HG02610 (cell line): ENCODE measurements around the gene NUDCD3.

ENCODE experiments used
- ATAC-seq: cut with Tn5 transposase; IDR thresholded peaks from one replicate; pipeline ENCODE4 v1.9.1; 2021; ENCODE audit warnings: mild to moderate bottlenecking, moderate library complexity; ENCODE audit not compliant: unreplicated experiment

The NUDCD3 gene

DNA sequence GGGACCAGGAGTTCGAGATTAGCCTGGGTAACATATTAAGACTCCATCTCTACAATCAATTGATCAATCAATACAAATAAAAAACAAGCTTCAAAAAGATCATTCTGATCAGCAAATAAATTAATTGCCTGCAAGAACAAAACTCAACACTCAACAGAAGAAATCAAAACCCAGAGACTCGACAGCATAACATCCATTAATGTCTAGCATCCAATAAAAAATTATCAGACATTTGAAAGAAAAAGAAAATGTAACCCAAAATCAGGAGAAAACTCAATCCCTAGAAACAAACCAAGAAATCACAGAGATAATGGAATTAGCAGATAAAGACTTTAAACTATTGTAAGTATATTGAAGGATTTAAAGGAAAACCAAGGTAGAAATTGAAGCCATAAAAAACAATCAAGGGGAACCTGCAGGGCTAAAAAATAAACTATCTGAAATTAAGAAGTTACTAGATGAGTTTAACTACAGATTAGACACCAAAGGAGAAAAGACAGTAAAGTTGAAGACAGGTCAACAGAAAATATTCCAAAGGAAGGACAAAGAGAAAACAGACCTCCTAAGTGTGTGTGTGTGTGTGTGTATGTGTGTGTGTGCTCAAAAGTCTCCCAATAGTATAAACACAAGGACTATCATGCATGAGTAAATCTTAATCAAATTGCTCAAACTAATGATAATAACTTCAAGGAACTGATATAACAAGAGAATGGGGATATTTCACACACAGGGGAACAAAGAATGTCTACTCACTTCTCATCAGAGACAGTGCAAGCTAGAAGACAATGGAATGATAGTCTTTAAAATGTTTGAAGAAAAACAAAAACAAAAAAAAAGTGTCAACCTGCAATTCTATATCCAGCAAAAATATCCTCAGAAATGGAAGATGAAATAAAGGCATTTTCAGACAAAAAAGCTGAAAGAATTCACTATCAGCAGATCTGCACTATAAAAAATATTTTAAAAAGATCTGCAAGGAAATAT is 7.7 kb downstream of the NUDCD3 start:
- no peak for ATAC-seq

DNA sequence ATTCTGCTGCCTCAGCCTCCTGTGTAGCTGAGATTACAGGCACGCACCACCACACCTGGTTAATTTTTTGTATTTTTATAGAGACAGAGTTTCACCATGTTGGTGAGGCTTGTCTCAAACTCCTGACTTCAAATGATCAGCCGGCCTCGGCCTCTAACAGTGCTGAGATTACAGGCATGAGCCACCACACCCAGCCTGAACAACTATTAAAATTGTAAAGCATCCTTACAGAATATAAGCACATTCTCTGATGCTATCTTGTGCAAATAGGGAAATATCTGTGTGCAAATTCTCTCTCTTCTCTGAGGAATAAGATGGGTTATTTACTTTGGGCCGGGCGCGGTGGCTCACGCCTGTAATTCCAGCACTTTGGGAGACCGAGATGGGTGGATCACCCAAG is 12.5 kb downstream of the NUDCD3 start:
- ATAC-seq, result no peak

DNA sequence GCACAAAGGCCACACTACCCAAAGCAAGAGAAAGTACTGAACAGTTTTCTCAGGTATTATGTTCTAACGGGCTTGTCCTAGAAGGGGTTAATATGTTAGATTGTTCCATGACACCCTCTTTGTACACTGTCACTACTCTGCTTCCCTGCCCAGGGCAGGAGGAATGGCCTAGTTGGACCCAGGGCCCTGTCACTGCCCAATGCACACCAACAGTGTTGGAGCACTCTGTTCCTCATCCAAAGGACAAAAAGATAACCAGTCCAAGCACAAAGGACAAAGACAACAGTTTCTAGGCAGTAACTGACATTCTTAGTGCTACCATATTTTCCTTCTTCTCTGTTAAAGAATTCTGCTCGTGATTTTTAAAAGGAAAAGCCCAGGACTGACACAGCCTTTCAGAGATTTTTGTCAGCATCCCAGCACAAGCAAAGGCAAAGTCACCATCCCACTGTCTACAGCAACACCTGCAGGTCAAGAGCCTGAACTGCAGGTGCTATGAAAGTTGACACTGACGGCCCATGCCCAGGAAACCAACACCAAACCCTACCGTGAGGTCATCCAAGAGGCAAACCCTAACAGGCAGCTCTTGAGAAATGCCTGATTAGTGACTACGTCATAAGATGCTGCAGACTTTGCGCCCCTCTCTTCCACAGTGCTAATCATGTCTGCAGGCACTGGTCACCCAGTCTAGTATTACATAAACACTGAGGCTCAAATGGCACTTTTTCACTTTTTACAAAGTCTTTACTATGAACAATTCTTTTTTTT is 13.2 kb downstream of the NUDCD3 start:
- ATAC-seq, result peak; percentile 75

DNA sequence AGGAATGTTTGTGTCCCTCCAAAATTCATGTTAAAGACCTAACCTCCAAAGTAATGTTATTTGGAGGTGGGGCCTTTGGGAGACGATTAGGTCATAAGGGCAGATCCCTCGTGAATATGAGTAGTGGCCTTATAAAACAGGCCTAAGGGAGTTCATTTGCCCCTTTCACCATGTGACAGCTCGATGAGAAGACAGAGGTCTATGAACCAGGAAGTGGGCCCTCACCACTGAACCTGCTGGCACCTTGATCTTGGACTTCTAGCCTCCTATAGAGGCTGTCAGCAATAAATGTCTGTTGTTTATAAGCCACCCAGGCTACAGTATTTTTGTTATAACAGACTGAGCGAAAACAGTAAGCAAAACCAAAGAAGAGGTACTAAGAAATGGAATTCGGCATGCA is 14.1 kb downstream of the NUDCD3 start:
- ATAC-seq, result no peak

GRCh38 chr7:44473295-44473694 is 17.2 kb downstream of the NUDCD3 start:
- no peak for ATAC-seq

DNA sequence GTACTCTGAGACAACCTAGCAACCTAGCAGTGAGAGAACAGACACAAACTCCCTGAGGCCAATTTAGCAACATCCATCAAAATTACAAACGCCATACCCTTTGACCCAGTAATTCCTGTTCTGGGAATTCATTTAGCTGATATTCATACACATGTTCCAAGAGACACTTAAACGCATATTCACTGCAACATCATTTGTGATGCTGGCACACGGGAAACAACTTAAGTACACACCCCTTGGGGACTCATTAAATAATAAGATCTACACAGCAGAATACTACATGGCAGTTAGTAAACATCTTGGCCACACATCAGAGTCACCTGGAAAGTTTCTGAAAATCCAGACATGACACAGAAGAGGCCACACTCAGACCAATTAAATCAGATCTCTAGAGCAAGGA is 17.6 kb downstream of the NUDCD3 start:
- no peak for ATAC-seq

DNA sequence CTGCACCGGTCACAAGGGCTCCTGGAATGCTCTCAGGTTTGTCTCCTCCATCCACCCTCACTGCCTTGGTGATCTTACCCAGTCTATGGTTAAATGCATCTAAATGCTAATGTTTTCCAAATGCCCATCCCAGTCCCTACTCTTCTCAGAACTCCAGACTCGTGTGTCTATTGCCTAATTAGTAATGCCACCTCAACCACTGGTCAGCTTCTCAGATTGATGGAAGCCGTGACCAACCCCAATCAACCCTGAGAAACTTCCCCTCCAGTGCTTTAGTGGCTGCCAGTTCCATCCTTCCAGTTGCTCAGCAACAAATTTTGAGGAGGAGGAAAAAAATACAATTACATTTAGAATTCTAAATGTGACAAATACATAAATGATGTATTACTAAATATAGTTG is 18.6 kb downstream of the NUDCD3 start:
- ATAC-seq, result no peak

- ATAC-seq, result no peak
Measured at GRCh38 chr7:44471436-44471835, 19.0 kb downstream of the NUDCD3 start.

- ATAC-seq, result no peak
Measured at GRCh38 chr7:44470628-44471245, 19.7 kb downstream of the NUDCD3 start.

GRCh38 chr7:44470135-44470479 is 20.4 kb downstream of the NUDCD3 start:
- ATAC-seq, result no peak

- no peak for ATAC-seq
Measured at GRCh38 chr7:44469461-44470134, 20.9 kb downstream of the NUDCD3 start.

GRCh38 chr7:44467217-44467548 is 23.3 kb downstream of the NUDCD3 start:
- no peak for ATAC-seq

- no peak for ATAC-seq
Measured at GRCh38 chr7:44466300-44467216, 23.9 kb downstream of the NUDCD3 start.

GRCh38 chr7:44465490-44465889 is 25.0 kb downstream of the NUDCD3 start:
- no peak for ATAC-seq

DNA sequence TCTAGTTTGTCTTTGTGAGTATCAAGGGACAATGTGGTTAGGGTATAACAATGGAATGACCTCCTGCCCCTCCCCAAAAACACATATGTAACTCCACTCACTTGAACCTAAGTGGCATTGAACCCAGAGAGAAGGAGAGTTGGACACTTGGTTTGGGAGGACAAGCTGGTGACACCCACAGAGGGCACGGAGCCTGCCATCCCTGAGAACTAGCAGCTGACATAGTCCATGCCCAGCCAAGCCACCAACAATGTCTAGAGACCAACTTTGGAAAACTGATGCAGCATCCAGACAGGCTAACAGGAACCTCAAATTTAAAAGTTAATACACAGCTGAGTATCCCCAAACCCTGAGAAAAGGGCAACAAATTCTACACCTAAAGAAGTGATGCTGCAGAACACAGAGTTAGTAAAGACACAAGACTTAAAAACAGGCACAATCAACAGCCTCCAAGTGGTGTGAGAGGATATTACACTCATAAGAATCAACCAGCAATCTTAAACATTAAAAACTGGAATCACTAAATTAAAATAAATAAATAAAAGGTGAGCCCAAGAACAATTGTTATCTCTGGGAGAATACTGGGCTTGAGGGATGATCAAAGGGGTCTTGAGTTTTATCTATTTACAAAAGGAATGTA is 27.2 kb downstream of the NUDCD3 start:
- no peak for ATAC-seq

GRCh38 chr7:44461387-44461786 is 29.1 kb downstream of the NUDCD3 start:
- no peak for ATAC-seq

DNA sequence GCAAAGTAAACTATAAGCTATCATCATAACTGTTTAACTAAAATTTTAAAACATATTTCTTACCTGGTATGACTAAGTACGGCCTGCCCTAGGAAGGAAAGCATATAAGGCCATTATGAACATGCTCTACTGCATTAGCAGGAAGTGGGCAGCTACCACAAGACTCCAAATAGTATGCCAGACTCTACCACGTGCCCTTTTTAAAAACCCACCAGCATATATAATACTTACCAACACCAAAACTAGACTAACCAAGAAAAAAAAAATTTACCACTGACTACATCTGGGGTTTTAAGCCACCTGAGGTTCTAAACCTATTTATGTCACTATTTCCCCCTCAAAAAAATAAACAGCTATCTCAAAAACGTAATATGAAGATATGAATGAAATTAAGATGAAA is 30.1 kb downstream of the NUDCD3 start:
- ATAC-seq, result peak; percentile 99

- ATAC-seq, result no peak
Measured at GRCh38 chr7:44455155-44455554, 35.3 kb downstream of the NUDCD3 start.

GRCh38 chr7:44454348-44454747 is 36.1 kb downstream of the NUDCD3 start:
- ATAC-seq, result no peak

GRCh38 chr7:44451123-44451522 is 39.3 kb downstream of the NUDCD3 start:
- no peak for ATAC-seq
